GM23338 (cell line): ENCODE data around the gene RIOK3. TPM values are rescaled to one million over a fixed set of nuclear protein-coding genes. Genes with fewer than 3 reads are reported as not detected.

ENCODE experiments used
- ATAC-seq: fragments of 200-7000 bp; cut with Tn5 transposase; 3 replicates; pipeline ENCODE4 v1.9.1; 2020
- DNase-seq: peaks from one replicate; pipeline ENCODE4 v3.0.0-alpha.2; 2015; ENCODE audit warnings: low spot score
- H2AFZ ChIP-seq: fragments of 200-600 bp; sonication (generic); 2 replicates; pipeline ENCODE4 v1.8.0; 2016; ENCODE audit warnings: antibody characterized with exemption, mild to moderate bottlenecking, moderate library complexity
- H3F3A ChIP-seq: fragments of 200-600 bp; sonication (generic); replicated peaks from 2 replicates; pipeline ENCODE4 v1.8.0; 2017; ENCODE audit warnings: antibody characterized with exemption, mixed run types, low read depth
- H3K27ac ChIP-seq: fragments of 200-600 bp; sonication (generic); 2 replicates; pipeline ENCODE4 v1.6.1; 2016; ENCODE audit warnings: low read depth
- H3K27me3 ChIP-seq: fragments of 200-600 bp; sonication (generic); 2 replicates; pipeline ENCODE4 v1.8.0; 2016; ENCODE audit warnings: mild to moderate bottlenecking, mixed run types, moderate library complexity; ENCODE audit not compliant: insufficient read depth
- H3K36me3 ChIP-seq: fragments of 200-600 bp; sonication (generic); 2 replicates; pipeline ENCODE4 v1.8.0; 2016; ENCODE audit warnings: mild to moderate bottlenecking; ENCODE audit not compliant: insufficient read depth
- H3K4me1 ChIP-seq: fragments of 200-600 bp; sonication (generic); 2 replicates; pipeline ENCODE4 v1.8.0; 2016; ENCODE audit warnings: mild to moderate bottlenecking, moderate library complexity; ENCODE audit not compliant: insufficient read depth
- H3K4me2 ChIP-seq: fragments of 200-600 bp; sonication (generic); 2 replicates; pipeline ENCODE4 v1.7.1; 2017; ENCODE audit warnings: mixed run types
- H3K4me3 ChIP-seq: fragments of 200-600 bp; sonication (generic); 2 replicates; pipeline ENCODE4 v1.6.1; 2016; ENCODE audit warnings: mixed run types
- H3K79me2 ChIP-seq: fragments of 200-600 bp; sonication (generic); replicated peaks from 2 replicates; pipeline ENCODE4 v1.8.0; 2017; ENCODE audit warnings: mild to moderate bottlenecking; ENCODE audit not compliant: insufficient read depth
- H3K9me2 ChIP-seq: fragments of 200-600 bp; sonication (generic); 2 replicates; pipeline ENCODE4 v1.8.0; 2017; ENCODE audit not compliant: insufficient read depth
- H4K20me1 ChIP-seq: fragments of 200-600 bp; sonication (generic); replicated peaks from 2 replicates; pipeline ENCODE4 v1.8.0; 2017; ENCODE audit warnings: mild to moderate bottlenecking; ENCODE audit not compliant: insufficient read depth
- H3K27ac Mint-ChIP-seq: 2 replicates; pipeline ENCODE4 v1.8.0; 2020; ENCODE audit warnings: inconsistent platforms, mild to moderate bottlenecking, moderate library complexity, mixed read lengths
- H3K27me3 Mint-ChIP-seq: 3 replicates; pipeline ENCODE4 v1.8.0; 2022; ENCODE audit warnings: low read depth, mild to moderate bottlenecking, moderate library complexity, mixed read lengths, inconsistent platforms; ENCODE audit not compliant: insufficient read depth, poor library complexity
- H3K36me3 Mint-ChIP-seq: 3 replicates; pipeline ENCODE4 v1.8.0; 2021; ENCODE audit warnings: low read depth, mild to moderate bottlenecking, inconsistent platforms, moderate library complexity, mixed read lengths
- H3K4me1 Mint-ChIP-seq: 3 replicates; pipeline ENCODE4 v1.8.0; 2020; ENCODE audit warnings: mild to moderate bottlenecking, inconsistent platforms, mixed read lengths
- H3K4me3 Mint-ChIP-seq: 3 replicates; pipeline ENCODE4 v1.8.0; 2021; ENCODE audit warnings: moderate library complexity, mild to moderate bottlenecking, inconsistent platforms, mixed read lengths
- H3K9me3 Mint-ChIP-seq: 3 replicates; pipeline ENCODE4 v1.8.0; 2020; ENCODE audit warnings: moderate library complexity, mild to moderate bottlenecking, inconsistent platforms, mixed read lengths
- CREB1 ChIP-seq: fragments of 250-450 bp; sonication (Bioruptor Pico); IDR thresholded peaks from 2 replicates; pipeline ENCODE4 v1.5.0; 2020; ENCODE audit warnings: low read depth, mild to moderate bottlenecking, moderate library complexity
- ETS1 ChIP-seq: IDR thresholded peaks from 2 replicates; pipeline ENCODE4 v1.6.1; 2016; ENCODE audit warnings: antibody characterized with exemption
- EZH2 ChIP-seq: fragments of 200-600 bp; sonication (generic); IDR thresholded peaks from one replicate; pipeline ENCODE4 v1.8.0; 2017; ENCODE audit warnings: antibody characterized with exemption, mild to moderate bottlenecking, low read depth; ENCODE audit not compliant: unreplicated experiment
- NANOG ChIP-seq: IDR thresholded peaks from 2 replicates; pipeline ENCODE4 v1.6.1; 2016; ENCODE audit warnings: antibody characterized with exemption, borderline replicate concordance
- REST ChIP-seq: IDR thresholded peaks from one replicate; pipeline ENCODE4 v1.6.1; 2018; ENCODE audit warnings: antibody characterized with exemption; ENCODE audit not compliant: unreplicated experiment
- ZNF114 ChIP-seq: fragments of 250-450 bp; sonication (Bioruptor Pico); IDR thresholded peaks from 2 replicates; pipeline ENCODE4 v1.5.0; 2020; ENCODE audit warnings: mild to moderate bottlenecking, moderate library complexity
- ZNF331 ChIP-seq: fragments of 250-450 bp; sonication (Bioruptor Pico); IDR thresholded peaks from 2 replicates; pipeline ENCODE4 v1.5.0; 2020; ENCODE audit warnings: low read depth, mild to moderate bottlenecking, moderate library complexity
- polyA plus RNA-seq: library from polyadenylated mRNA; unstranded; fragments of >200 nt; fragmentation: Nextera tagmentation; extraction: Ambion mirVana; gene quantifications from 2 replicates; pipeline ENCODE4 v1.2.1, GENCODE V29; 2016
- total RNA-seq: library from RNA; depleted of rRNA; stranded (reverse); fragments of >200 nt; shearing (Covaris generic); gene quantifications from 2 replicates; pipeline ENCODE4 v1.2.3, GENCODE V29; 2014
- TF ChIP-seq, protein P1 (sequence below), 2 experiments: fragments of 200-600 bp in 1 of 2; sonication (generic) in 1 of 2; conservative IDR thresholded peaks; 2 replicates each; pipeline versions ENCODE4 v1.5.1 to v1.6.1; 2016 to 2017; ENCODE audit warnings: antibody characterized with exemption in 2 of 2, low read depth in 2 of 2, mild to moderate bottlenecking in 2 of 2, moderate library complexity in 1 of 2
- TF ChIP-seq, protein P2 (sequence below): fragments of 250-450 bp; sonication (Bioruptor Pico); IDR thresholded peaks from 2 replicates; pipeline ENCODE4 v1.5.0; 2020; ENCODE audit warnings: mild to moderate bottlenecking, moderate library complexity

RIOK3 gene
- total and polyA plus RNA-seq, 2 experiments from 2014 or later = 20.8 to 22.1 TPM

- no peak for TF ChIP-seq CREB1 (CRISPR knock-in tag)
- TF ChIP-seq, protein P1, sequence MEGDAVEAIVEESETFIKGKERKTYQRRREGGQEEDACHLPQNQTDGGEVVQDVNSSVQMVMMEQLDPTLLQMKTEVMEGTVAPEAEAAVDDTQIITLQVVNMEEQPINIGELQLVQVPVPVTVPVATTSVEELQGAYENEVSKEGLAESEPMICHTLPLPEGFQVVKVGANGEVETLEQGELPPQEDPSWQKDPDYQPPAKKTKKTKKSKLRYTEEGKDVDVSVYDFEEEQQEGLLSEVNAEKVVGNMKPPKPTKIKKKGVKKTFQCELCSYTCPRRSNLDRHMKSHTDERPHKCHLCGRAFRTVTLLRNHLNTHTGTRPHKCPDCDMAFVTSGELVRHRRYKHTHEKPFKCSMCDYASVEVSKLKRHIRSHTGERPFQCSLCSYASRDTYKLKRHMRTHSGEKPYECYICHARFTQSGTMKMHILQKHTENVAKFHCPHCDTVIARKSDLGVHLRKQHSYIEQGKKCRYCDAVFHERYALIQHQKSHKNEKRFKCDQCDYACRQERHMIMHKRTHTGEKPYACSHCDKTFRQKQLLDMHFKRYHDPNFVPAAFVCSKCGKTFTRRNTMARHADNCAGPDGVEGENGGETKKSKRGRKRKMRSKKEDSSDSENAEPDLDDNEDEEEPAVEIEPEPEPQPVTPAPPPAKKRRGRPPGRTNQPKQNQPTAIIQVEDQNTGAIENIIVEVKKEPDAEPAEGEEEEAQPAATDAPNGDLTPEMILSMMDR (conservative IDR thresholded peaks at IDR 0.05; ENCODE audit: low read depth in 2 of 2) = no peak
- TF ChIP-seq ZNF114 (CRISPR knock-in tag) = no peak
- TF ChIP-seq NANOG = no peak
- no peak for TF ChIP-seq ZNF331 (CRISPR knock-in tag)
- no peak for TF ChIP-seq REST
- no peak for TF ChIP-seq ETS1
Measured at GRCh38 chr18:23524213-23524707, 71.2 kb downstream of the RIOK3 start (continued).

DNA sequence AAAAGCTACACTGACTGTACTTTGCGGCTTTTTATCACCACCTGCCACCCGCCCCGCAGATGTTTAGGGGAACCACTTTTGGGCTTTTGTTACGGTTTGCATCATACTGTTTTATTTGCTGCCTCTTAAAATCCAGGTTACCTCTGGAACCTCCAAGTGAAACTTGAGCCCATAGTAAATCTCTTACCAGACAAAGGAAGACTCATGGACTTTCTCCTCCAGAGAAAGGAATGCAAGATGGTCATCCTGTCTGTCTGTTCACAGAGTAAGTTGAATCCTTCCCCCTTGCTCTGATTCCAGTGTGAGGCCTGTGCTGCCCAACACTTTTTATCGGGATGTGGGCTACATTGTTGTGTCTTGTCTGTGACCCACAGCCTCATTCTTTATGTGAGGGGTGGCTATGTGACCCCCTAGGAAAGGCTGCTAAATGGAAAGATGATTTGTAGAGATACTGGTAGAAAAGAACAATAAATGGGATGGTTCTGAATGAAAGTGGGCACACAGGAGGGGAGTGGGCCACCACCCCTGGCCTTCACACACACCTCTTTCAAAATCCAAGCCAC, 73.5 kb downstream of the RIOK3 start:
- H3K4me2 ChIP-seq = no peak overlapping the region
- no peaks in the 10 kb centered on the region for H3K4me1 ChIP-seq
- peak overlapping the region; percentile 66; the same call in 1 of the 2 replicates for H3K27ac ChIP-seq
- no peaks in the 10 kb centered on the region for H3K79me2 ChIP-seq
- H3K4me1 Mint-ChIP-seq = no peaks in the 10 kb centered on the region; the same call in 2 of the 3 replicates
- peaks cover 43% of the 10 kb centered on the region for H3K36me3 ChIP-seq
- no peaks in the 10 kb centered on the region for H3K9me3 Mint-ChIP-seq
- H3K27ac Mint-ChIP-seq = peak overlapping the region; percentile 73; the same call in 1 of the 2 replicates
- H3K4me3 ChIP-seq = no peak overlapping the region
- peaks cover 2% of the 10 kb centered on the region for H3K27me3 Mint-ChIP-seq
- peaks cover 70% of the 10 kb centered on the region for H3K36me3 Mint-ChIP-seq
- no peaks in the 10 kb centered on the region for H3K27me3 ChIP-seq
- H3K9me2 ChIP-seq = no peaks in the 10 kb centered on the region
- ATAC-seq (no peak), DNase-seq (no peak)
- peaks cover 10% of the 10 kb centered on the region; the same call in 1 of the 2 replicates for H3F3A ChIP-seq
- peaks cover 7% of the 10 kb centered on the region for H4K20me1 ChIP-seq
- H2AFZ ChIP-seq = no peak overlapping the region
- no peak overlapping the region for H3K4me3 Mint-ChIP-seq
- TF ChIP-seq EZH2 (no peak), NANOG (no peak), CREB1 (CRISPR knock-in tag) (no peak), ZNF331 (CRISPR knock-in tag) (no peak)
- TF ChIP-seq, protein P2, sequence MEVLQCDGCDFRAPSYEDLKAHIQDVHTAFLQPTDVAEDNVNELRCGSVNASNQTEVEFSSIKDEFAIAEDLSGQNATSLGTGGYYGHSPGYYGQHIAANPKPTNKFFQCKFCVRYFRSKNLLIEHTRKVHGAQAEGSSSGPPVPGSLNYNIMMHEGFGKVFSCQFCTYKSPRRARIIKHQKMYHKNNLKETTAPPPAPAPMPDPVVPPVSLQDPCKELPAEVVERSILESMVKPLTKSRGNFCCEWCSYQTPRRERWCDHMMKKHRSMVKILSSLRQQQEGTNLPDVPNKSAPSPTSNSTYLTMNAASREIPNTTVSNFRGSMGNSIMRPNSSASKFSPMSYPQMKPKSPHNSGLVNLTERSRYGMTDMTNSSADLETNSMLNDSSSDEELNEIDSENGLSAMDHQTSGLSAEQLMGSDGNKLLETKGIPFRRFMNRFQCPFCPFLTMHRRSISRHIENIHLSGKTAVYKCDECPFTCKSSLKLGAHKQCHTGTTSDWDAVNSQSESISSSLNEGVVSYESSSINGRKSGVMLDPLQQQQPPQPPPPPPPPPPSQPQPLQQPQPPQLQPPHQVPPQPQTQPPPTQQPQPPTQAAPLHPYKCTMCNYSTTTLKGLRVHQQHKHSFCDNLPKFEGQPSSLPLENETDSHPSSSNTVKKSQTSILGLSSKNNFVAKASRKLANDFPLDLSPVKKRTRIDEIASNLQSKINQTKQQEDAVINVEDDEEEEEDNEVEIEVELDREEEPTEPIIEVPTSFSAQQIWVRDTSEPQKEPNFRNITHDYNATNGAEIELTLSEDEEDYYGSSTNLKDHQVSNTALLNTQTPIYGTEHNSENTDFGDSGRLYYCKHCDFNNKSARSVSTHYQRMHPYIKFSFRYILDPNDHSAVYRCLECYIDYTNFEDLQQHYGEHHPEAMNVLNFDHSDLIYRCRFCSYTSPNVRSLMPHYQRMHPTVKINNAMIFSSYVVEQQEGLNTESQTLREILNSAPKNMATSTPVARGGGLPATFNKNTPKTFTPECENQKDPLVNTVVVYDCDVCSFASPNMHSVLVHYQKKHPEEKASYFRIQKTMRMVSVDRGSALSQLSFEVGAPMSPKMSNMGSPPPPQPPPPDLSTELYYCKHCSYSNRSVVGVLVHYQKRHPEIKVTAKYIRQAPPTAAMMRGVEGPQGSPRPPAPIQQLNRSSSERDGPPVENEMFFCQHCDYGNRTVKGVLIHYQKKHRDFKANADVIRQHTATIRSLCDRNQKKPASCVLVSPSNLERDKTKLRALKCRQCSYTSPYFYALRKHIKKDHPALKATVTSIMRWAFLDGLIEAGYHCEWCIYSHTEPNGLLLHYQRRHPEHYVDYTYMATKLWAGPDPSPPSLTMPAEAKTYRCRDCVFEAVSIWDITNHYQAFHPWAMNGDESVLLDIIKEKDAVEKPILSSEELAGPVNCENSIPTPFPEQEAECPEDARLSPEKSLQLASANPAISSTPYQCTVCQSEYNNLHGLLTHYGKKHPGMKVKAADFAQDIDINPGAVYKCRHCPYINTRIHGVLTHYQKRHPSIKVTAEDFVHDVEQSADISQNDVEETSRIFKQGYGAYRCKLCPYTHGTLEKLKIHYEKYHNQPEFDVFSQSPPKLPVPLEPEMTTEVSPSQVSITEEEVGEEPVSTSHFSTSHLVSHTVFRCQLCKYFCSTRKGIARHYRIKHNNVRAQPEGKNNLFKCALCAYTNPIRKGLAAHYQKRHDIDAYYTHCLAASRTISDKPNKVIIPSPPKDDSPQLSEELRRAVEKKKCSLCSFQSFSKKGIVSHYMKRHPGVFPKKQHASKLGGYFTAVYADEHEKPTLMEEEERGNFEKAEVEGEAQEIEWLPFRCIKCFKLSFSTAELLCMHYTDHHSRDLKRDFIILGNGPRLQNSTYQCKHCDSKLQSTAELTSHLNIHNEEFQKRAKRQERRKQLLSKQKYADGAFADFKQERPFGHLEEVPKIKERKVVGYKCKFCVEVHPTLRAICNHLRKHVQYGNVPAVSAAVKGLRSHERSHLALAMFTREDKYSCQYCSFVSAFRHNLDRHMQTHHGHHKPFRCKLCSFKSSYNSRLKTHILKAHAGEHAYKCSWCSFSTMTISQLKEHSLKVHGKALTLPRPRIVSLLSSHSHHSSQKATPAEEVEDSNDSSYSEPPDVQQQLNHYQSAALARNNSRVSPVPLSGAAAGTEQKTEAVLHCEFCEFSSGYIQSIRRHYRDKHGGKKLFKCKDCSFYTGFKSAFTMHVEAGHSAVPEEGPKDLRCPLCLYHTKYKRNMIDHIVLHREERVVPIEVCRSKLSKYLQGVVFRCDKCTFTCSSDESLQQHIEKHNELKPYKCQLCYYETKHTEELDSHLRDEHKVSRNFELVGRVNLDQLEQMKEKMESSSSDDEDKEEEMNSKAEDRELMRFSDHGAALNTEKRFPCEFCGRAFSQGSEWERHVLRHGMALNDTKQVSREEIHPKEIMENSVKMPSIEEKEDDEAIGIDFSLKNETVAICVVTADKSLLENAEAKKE (CRISPR knock-in tag) = no peak
